HepG2 (cell line): ENCODE results near the gene WSB1. TPM values are rescaled to one million over a fixed set of nuclear protein-coding genes. Genes with fewer than 3 reads are reported as not detected.

Experiments
- ESRRA ChIP-seq: sonication (generic); formaldehyde crosslinking; IDR thresholded peaks from 2 replicates; pipeline ENCODE4 v1.5.1; 2020; ENCODE audit warnings: mild to moderate bottlenecking, low read depth, missing genetic modification reagents
- FOSL1 ChIP-seq: sonication (generic); formaldehyde crosslinking; IDR thresholded peaks from 2 replicates; pipeline ENCODE4 v1.9.0; 2021; ENCODE audit warnings: missing genetic modification reagents, borderline replicate concordance
- FOXK1 ChIP-seq: sonication (generic); formaldehyde crosslinking; IDR thresholded peaks from 2 replicates; pipeline ENCODE4 v1.4.0; 2020; ENCODE audit warnings: low read depth, missing genetic modification reagents, borderline replicate concordance
- HDAC6 ChIP-seq: fragments of 200-600 bp; sonication (generic); IDR thresholded peaks from 2 replicates; pipeline ENCODE4 v1.7.0; 2017; ENCODE audit warnings: mild to moderate bottlenecking, antibody characterized with exemption, low read length, low read depth
- MXD3 ChIP-seq: IDR thresholded peaks from 2 replicates; pipeline ENCODE4 v1.6.1; 2016; ENCODE audit warnings: mild to moderate bottlenecking, missing biosample characterization, missing genetic modification reagents
- THRA ChIP-seq: sonication (generic); formaldehyde crosslinking; IDR thresholded peaks from 2 replicates; pipeline ENCODE4 v1.4.0; 2020; ENCODE audit warnings: missing genetic modification reagents, borderline replicate concordance
- ZNF598 ChIP-seq: sonication (generic); formaldehyde crosslinking; IDR thresholded peaks from 2 replicates; pipeline ENCODE4 v1.5.1; 2020; ENCODE audit warnings: mild to moderate bottlenecking, missing genetic modification reagents, borderline replicate concordance
- ZNF790 ChIP-seq: sonication (generic); formaldehyde crosslinking; IDR thresholded peaks from 2 replicates; pipeline ENCODE4 v1.8.0; 2022; ENCODE audit warnings: missing genetic modification reagents, mild to moderate bottlenecking, borderline replicate concordance
- polyA plus RNA-seq, 8 experiments: library from polyadenylated mRNA; depleted of rRNA in 3 of 8; stranded (reverse) in 7 of 8; unstranded in 1 of 8; fragments of >200 nt; fragmentation: Illumina TruSeq in 4 of 8; extraction: Trizol in 4 of 8; gene quantifications; 2 replicates each; pipeline versions ENCODE4 v1.2.1 to v1.2.3, GENCODE V29; 2011 to 2016; ENCODE audit warnings: low read depth in 4 of 8, missing spikeins in 1 of 8, mixed read lengths in 1 of 8; ENCODE audit not compliant: insufficient read depth in 1 of 8
- total RNA-seq, 5 experiments: library from RNA; depleted of rRNA; stranded (reverse); fragments of >200 nt; fragmentation: Illumina TruSeq; extraction: Trizol; gene quantifications; 2 replicates each; pipeline ENCODE4 v1.2.3, GENCODE V29; 2016; ENCODE audit warnings: low read depth in 1 of 5
- TF ChIP-seq, protein P1 (sequence below), 2 experiments: sonication (generic) in 1 of 2; formaldehyde crosslinking in 1 of 2; IDR thresholded peaks; 2 replicates each; pipeline versions ENCODE4 v1.4.0 to v1.6.1; 2016 to 2020; ENCODE audit warnings: borderline replicate concordance in 1 of 2, low read depth in 1 of 2, mild to moderate bottlenecking in 1 of 2, missing genetic modification reagents in 1 of 2
- TF ChIP-seq, protein P2 (sequence below): sonication (generic); formaldehyde crosslinking; IDR thresholded peaks from 2 replicates; pipeline ENCODE4 v1.9.0; 2021; ENCODE audit warnings: missing genetic modification reagents, mild to moderate bottlenecking, borderline replicate concordance
- TF ChIP-seq, protein P3 (sequence below), 2 experiments: IDR thresholded peaks; 2 replicates each; pipeline ENCODE4 v1.6.1; 2011 to 2012; ENCODE audit warnings: low read length in 2 of 2, borderline replicate concordance in 1 of 2, low read depth in 1 of 2, mild to moderate bottlenecking in 1 of 2, moderate library complexity in 1 of 2
- TF ChIP-seq, protein P4 (sequence below): sonication (generic); formaldehyde crosslinking; IDR thresholded peaks from 2 replicates; pipeline ENCODE4 v1.4.0; 2020; ENCODE audit warnings: missing genetic modification reagents, low read depth, mild to moderate bottlenecking, borderline replicate concordance

WSB1 gene
- total and polyA plus RNA-seq, 2 of the 13 experiments (the other 11 are each of a cell fraction or from before 2014, with no cell fraction given): 81.3 to 294 TPM

GRCh38 chr17:27293898-27294688 is at the start of gene WSB1 (continued):
- TF ChIP-seq, protein P1, sequence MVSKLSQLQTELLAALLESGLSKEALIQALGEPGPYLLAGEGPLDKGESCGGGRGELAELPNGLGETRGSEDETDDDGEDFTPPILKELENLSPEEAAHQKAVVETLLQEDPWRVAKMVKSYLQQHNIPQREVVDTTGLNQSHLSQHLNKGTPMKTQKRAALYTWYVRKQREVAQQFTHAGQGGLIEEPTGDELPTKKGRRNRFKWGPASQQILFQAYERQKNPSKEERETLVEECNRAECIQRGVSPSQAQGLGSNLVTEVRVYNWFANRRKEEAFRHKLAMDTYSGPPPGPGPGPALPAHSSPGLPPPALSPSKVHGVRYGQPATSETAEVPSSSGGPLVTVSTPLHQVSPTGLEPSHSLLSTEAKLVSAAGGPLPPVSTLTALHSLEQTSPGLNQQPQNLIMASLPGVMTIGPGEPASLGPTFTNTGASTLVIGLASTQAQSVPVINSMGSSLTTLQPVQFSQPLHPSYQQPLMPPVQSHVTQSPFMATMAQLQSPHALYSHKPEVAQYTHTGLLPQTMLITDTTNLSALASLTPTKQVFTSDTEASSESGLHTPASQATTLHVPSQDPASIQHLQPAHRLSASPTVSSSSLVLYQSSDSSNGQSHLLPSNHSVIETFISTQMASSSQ (IDR thresholded peaks at IDR 0.05; ENCODE audit: low read depth): no peak
- TF ChIP-seq, protein P1 (CRISPR knock-in tag; IDR thresholded peaks at IDR 0.05; ENCODE audit: borderline replicate concordance): peak; percentile 33; the same call in 1 of the 2 replicates
- no peak for TF ChIP-seq HDAC6
- peak; percentile 64 for TF ChIP-seq ZNF598 (CRISPR knock-in tag)
- TF ChIP-seq, protein P2, sequence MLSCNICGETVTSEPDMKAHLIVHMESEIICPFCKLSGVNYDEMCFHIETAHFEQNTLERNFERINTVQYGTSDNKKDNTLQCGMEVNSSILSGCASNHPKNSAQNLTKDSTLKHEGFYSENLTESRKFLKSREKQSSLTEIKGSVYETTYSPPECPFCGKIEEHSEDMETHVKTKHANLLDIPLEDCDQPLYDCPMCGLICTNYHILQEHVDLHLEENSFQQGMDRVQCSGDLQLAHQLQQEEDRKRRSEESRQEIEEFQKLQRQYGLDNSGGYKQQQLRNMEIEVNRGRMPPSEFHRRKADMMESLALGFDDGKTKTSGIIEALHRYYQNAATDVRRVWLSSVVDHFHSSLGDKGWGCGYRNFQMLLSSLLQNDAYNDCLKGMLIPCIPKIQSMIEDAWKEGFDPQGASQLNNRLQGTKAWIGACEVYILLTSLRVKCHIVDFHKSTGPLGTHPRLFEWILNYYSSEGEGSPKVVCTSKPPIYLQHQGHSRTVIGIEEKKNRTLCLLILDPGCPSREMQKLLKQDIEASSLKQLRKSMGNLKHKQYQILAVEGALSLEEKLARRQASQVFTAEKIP (CRISPR knock-in tag): no peak
- TF ChIP-seq FOSL1 (CRISPR knock-in tag): no peak
- TF ChIP-seq ZNF790: peak; percentile 70; the same call in 1 of the 2 replicates
- no peak for TF ChIP-seq ESRRA (CRISPR knock-in tag)
- peak; percentile 35; the same call in 1 of the 2 replicates for TF ChIP-seq MXD3 (CRISPR knock-in tag)
- TF ChIP-seq, protein P3, sequence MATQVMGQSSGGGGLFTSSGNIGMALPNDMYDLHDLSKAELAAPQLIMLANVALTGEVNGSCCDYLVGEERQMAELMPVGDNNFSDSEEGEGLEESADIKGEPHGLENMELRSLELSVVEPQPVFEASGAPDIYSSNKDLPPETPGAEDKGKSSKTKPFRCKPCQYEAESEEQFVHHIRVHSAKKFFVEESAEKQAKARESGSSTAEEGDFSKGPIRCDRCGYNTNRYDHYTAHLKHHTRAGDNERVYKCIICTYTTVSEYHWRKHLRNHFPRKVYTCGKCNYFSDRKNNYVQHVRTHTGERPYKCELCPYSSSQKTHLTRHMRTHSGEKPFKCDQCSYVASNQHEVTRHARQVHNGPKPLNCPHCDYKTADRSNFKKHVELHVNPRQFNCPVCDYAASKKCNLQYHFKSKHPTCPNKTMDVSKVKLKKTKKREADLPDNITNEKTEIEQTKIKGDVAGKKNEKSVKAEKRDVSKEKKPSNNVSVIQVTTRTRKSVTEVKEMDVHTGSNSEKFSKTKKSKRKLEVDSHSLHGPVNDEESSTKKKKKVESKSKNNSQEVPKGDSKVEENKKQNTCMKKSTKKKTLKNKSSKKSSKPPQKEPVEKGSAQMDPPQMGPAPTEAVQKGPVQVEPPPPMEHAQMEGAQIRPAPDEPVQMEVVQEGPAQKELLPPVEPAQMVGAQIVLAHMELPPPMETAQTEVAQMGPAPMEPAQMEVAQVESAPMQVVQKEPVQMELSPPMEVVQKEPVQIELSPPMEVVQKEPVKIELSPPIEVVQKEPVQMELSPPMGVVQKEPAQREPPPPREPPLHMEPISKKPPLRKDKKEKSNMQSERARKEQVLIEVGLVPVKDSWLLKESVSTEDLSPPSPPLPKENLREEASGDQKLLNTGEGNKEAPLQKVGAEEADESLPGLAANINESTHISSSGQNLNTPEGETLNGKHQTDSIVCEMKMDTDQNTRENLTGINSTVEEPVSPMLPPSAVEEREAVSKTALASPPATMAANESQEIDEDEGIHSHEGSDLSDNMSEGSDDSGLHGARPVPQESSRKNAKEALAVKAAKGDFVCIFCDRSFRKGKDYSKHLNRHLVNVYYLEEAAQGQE (IDR thresholded peaks at IDR 0.05; ENCODE audit: borderline replicate concordance in 1 of 2, low read depth in 1 of 2, low read length in 2 of 2): peak in 1 of 2 experiments; percentile 77; a peak in 2 of 4 replicates
- TF ChIP-seq THRA (CRISPR knock-in tag): 0 out of 2 replicates have a peak, but pooled peaks have one; percentile 51
- TF ChIP-seq, protein P4, sequence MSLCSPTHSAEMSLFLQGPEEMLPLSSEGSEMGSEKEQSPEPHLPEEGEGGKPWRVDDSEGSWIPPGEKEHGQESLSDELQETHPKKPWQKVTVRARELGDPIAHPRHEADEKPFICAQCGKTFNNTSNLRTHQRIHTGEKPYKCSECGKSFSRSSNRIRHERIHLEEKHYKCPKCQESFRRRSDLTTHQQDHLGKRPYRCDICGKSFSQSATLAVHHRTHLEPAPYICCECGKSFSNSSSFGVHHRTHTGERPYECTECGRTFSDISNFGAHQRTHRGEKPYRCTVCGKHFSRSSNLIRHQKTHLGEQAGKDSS (CRISPR knock-in tag): peak; percentile 27; the same call in 1 of the 2 replicates
- TF ChIP-seq FOXK1 (CRISPR knock-in tag): peak; percentile 90
